Fibroblast of lung (primary cell): ENCODE measurements around the gene GABRG3. TPM values are rescaled to one million over a fixed set of nuclear protein-coding genes. Genes with fewer than 3 reads are reported as not detected.

Experiments used
- DNase-seq, 2 donors: peaks; one replicate each; pipeline versions ENCODE4 v3.0.0 to v3.0.0-alpha.2; 2010; ENCODE audit warnings: low read depth in 2 of 2
- H2AFZ ChIP-seq: 2 replicates; pipeline ENCODE4 v1.5.1; 2012; ENCODE audit warnings: low read length, control low read depth, inconsistent platforms
- H3K27ac ChIP-seq: 2 replicates; pipeline ENCODE4 v1.5.1; 2011; ENCODE audit warnings: low read length, control low read depth; ENCODE audit not compliant: insufficient read depth
- H3K27me3 ChIP-seq: 2 replicates; pipeline ENCODE4 v1.5.1; 2011; ENCODE audit warnings: mild to moderate bottlenecking, low read length; ENCODE audit not compliant: control insufficient read depth, insufficient read depth
- H3K36me3 ChIP-seq: 2 replicates; pipeline ENCODE4 v1.5.1; 2011; ENCODE audit warnings: low read length; ENCODE audit not compliant: control insufficient read depth, insufficient read depth
- H3K4me1 ChIP-seq: 2 replicates; pipeline ENCODE4 v1.5.1; 2011; ENCODE audit warnings: low read length; ENCODE audit not compliant: control insufficient read depth, insufficient read depth; ENCODE audit errors: extremely low read depth
- H3K4me2 ChIP-seq: 2 replicates; pipeline ENCODE4 v1.5.1; 2011; ENCODE audit warnings: low read length, control low read depth; ENCODE audit not compliant: insufficient read depth; ENCODE audit errors: extremely low read depth
- H3K4me3 ChIP-seq, 4 experiments: fragments of 200-600 bp in 1 of 4; sonication (generic) in 1 of 4; replicated peaks in 1 of 4; 2 replicates each; pipeline ENCODE4 v1.5.1; 2011 to 2016; ENCODE audit warnings: low read length in 4 of 4, low read depth in 3 of 4, mild to moderate bottlenecking in 3 of 4, control low read depth in 2 of 4, inconsistent platforms in 1 of 4, mixed read lengths in 1 of 4; ENCODE audit not compliant: insufficient read depth in 1 of 4; ENCODE audit errors: control extremely low read depth in 1 of 4
- H3K79me2 ChIP-seq: 2 replicates; pipeline ENCODE4 v1.5.1; 2012; ENCODE audit warnings: mild to moderate bottlenecking, low read length, inconsistent platforms; ENCODE audit not compliant: control insufficient read depth, insufficient read depth
- H3K9ac ChIP-seq: 2 replicates; pipeline ENCODE4 v1.5.1; 2011; ENCODE audit warnings: mild to moderate bottlenecking, low read length, control low read depth; ENCODE audit not compliant: insufficient read depth
- H3K9me3 ChIP-seq: 2 replicates; pipeline ENCODE4 v1.5.1; 2012; ENCODE audit warnings: low read depth, low read length; ENCODE audit not compliant: control insufficient read depth, insufficient read depth
- H4K20me1 ChIP-seq: 2 replicates; pipeline ENCODE4 v1.5.1; 2011; ENCODE audit warnings: low read length; ENCODE audit not compliant: control insufficient read depth, insufficient read depth; ENCODE audit errors: extremely low read depth
- CTCF ChIP-seq, 2 donors: IDR thresholded peaks in 1 of 2; conservative IDR thresholded peaks in 1 of 2; 1 replicate in 1 of 2; 2 replicates in 1 of 2; pipeline ENCODE4 v1.5.1; 2011 to 2012; ENCODE audit warnings: low read length in 2 of 2, control low read depth in 1 of 2, inconsistent platforms in 1 of 2, low read depth in 1 of 2, mild to moderate bottlenecking in 1 of 2
- EZH2 ChIP-seq: IDR thresholded peaks from 2 replicates; pipeline ENCODE4 v1.5.1; 2012; ENCODE audit warnings: low read length, control low read depth, mild to moderate bottlenecking; ENCODE audit errors: missing control alignments
- polyA plus RNA-seq, 2 donors: library from polyadenylated mRNA; depleted of rRNA in 1 of 2; stranded (reverse) in 1 of 2; unstranded in 1 of 2; fragments of >200 nt; gene quantifications; 2 replicates each; pipeline ENCODE4 v1.2.1, GENCODE V29; 2011 to 2012; ENCODE audit warnings: missing spikeins in 1 of 2
- total RNA-seq: library from RNA; depleted of rRNA; stranded (reverse); fragments of >200 nt; gene quantifications from 2 replicates; pipeline ENCODE4 v1.2.1, GENCODE V29; 2014

The GABRG3 gene
- total and polyA plus RNA-seq, 2 donors (not counting 1 experiment from before 2014, with no cell fraction given): not detected

GRCh38 chr15:27101982-27102381, 131.0 kb downstream of the GABRG3 start:
- no peaks in the 10 kb centered on the region for H4K20me1 ChIP-seq
- H3K27ac ChIP-seq: no peak overlapping the region
- no peak overlapping the region for H3K4me3 ChIP-seq
- no peak for DNase-seq
- H3K27me3 ChIP-seq: no peaks in the 10 kb centered on the region
- H3K36me3 ChIP-seq: no peaks in the 10 kb centered on the region
- H3K79me2 ChIP-seq: no peaks in the 10 kb centered on the region
- no peaks in the 10 kb centered on the region for H3K4me1 ChIP-seq
- TF ChIP-seq CTCF (conservative IDR thresholded peaks at IDR 0.05 in 1 of 2, IDR thresholded peaks at IDR 0.05 in 1 of 2; ENCODE audit: low read depth in 1 of 2, low read length in 2 of 2): no peak
- no peak for TF ChIP-seq EZH2
- no peak overlapping the region for H3K9ac ChIP-seq
- no peaks in the 10 kb centered on the region for H3K9me3 ChIP-seq
- H3K4me2 ChIP-seq: no peak overlapping the region
- H2AFZ ChIP-seq: no peak overlapping the region

GRCh38 chr15:27111323-27111722, 140.3 kb downstream of the GABRG3 start:
- Histone ChIP-seq H4K20me1 (no peaks in the 10 kb centered on the region), H3K4me1 (no peaks in the 10 kb centered on the region), H3K4me2 (no peak overlapping the region), H3K9ac (no peak overlapping the region), H3K9me3 (no peaks in the 10 kb centered on the region), H3K27ac (no peak overlapping the region), H3K79me2 (no peaks in the 10 kb centered on the region), H2AFZ (no peak overlapping the region), H3K4me3 (no peak overlapping the region), H3K27me3 (no peaks in the 10 kb centered on the region), H3K36me3 (no peaks in the 10 kb centered on the region)
- DNase-seq: no peak
- no peak for TF ChIP-seq EZH2
- TF ChIP-seq CTCF (conservative IDR thresholded peaks at IDR 0.05 in 1 of 2, IDR thresholded peaks at IDR 0.05 in 1 of 2; ENCODE audit: low read depth in 1 of 2, low read length in 2 of 2): no peak

DNA sequence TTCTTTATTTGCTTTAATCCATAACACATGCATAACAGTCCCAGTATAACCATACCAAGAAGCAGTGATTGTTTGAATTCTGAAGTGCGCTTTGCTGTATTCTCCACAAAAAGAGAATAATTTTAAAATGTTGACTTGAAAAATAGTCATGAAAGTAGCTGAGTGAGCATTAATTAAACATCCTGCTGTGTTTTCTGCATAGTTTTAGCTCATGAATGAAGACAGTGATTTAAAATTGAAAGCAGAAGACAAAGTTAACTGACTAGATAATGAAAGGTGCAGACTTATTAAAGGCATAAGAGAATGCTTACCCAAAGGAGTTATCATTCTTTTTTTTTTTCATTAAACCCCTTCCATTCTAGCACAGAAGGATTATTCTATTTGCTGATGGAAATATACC, 143.5 kb downstream of the GABRG3 start:
- TF ChIP-seq CTCF (conservative IDR thresholded peaks at IDR 0.05 in 1 of 2, IDR thresholded peaks at IDR 0.05 in 1 of 2; ENCODE audit: low read depth in 1 of 2, low read length in 2 of 2): no peak
- TF ChIP-seq EZH2: no peak
- Histone ChIP-seq H3K27ac (no peak overlapping the region), H3K9me3 (no peaks in the 10 kb centered on the region), H3K27me3 (no peaks in the 10 kb centered on the region), H4K20me1 (no peaks in the 10 kb centered on the region), H3K79me2 (no peaks in the 10 kb centered on the region), H3K4me2 (no peak overlapping the region), H3K9ac (no peak overlapping the region), H2AFZ (no peak overlapping the region), H3K4me1 (no peaks in the 10 kb centered on the region), H3K36me3 (no peaks in the 10 kb centered on the region), H3K4me3 (no peak overlapping the region)
- no peak for DNase-seq
